IgD-negative memory B cell (primary cell): ENCODE results near the gene CHEK2. TPM values are rescaled to one million over a fixed set of nuclear protein-coding genes. Genes with fewer than 3 reads are reported as not detected.
"Not testable (repeated sequence)": the region's sequence is repeated elsewhere in the genome, so short reads cannot be mapped to it uniquely, and the experiment has no call there.

Experiments used
- H3K27ac Mint-ChIP-seq, 3 donors: one replicate each; pipeline ENCODE4 v1.8.0; 2020 to 2022; ENCODE audit warnings: mild to moderate bottlenecking in 3 of 3, mixed read lengths in 3 of 3, moderate library complexity in 1 of 3
- H3K27me3 Mint-ChIP-seq: one replicate; pipeline ENCODE4 v1.8.0; 2021; ENCODE audit warnings: mixed read lengths
- H3K36me3 Mint-ChIP-seq: one replicate; pipeline ENCODE4 v1.8.0; 2020; ENCODE audit warnings: mild to moderate bottlenecking, mixed read lengths
- H3K4me1 Mint-ChIP-seq, 3 donors: one replicate each; pipeline ENCODE4 v1.8.0; 2020 to 2022; ENCODE audit warnings: mixed read lengths in 3 of 3, mild to moderate bottlenecking in 1 of 3
- H3K4me3 Mint-ChIP-seq, 4 donors: one replicate each; pipeline ENCODE4 v1.8.0; 2020 to 2022; ENCODE audit warnings: mild to moderate bottlenecking in 4 of 4, mixed read lengths in 4 of 4, moderate library complexity in 3 of 4
- H3K9me3 Mint-ChIP-seq, 3 donors: one replicate each; pipeline ENCODE4 v1.8.0; 2020 to 2021; ENCODE audit warnings: mixed read lengths in 3 of 3, mild to moderate bottlenecking in 1 of 3
- polyA plus RNA-seq: library from polyadenylated mRNA; unstranded; fragments of 300-500 nt; fragmentation: Illumina TruSeq; gene quantifications from one replicate; pipeline ENCODE4 v1.2.3, GENCODE V29; 2021

CHEK2 gene
- polyA plus RNA-seq, 1 donor from 2014 or later = 19.4 TPM

- Mint-ChIP-seq H3K4me1 (peaks cover 13 to 17% (median 15%) of the 10 kb centered on the region in 3 donors), H3K4me3 (peak overlapping the region in 2 of 4 donors; percentile 61 to 69)
- not testable (repeated sequence) for H3K27ac Mint-ChIP-seq, H3K9me3 Mint-ChIP-seq, H3K36me3 Mint-ChIP-seq, H3K27me3 Mint-ChIP-seq
Observed at GRCh38 chr22:28762000-28762399, 20.4 kb upstream of the CHEK2 start.

- Mint-ChIP-seq H3K9me3 (no peaks in the 10 kb centered on the region), H3K4me3 (peak overlapping the region in 2 of 4 donors; percentile 56 to 61), H3K27me3 (no peaks in the 10 kb centered on the region), H3K27ac (no peak overlapping the region), H3K36me3 (peaks cover 5% of the 10 kb centered on the region), H3K4me1 (peaks cover 13 to 17% (median 17%) of the 10 kb centered on the region in 3 donors)
Observed at GRCh38 chr22:28761449-28761755, 19.8 kb upstream of the CHEK2 start.

GRCh38 chr22:28759861-28760560 is 18.4 kb upstream of the CHEK2 start:
- H3K27me3 Mint-ChIP-seq = no peaks in the 10 kb centered on the region
- H3K4me3 Mint-ChIP-seq = peak overlapping the region; percentile 72 to 89 (median 80)
- peak overlapping the region in 2 of 3 donors; percentile 34 to 90 for H3K27ac Mint-ChIP-seq
- H3K4me1 Mint-ChIP-seq = peaks cover 13 to 18% (median 17%) of the 10 kb centered on the region in 3 donors
- no peaks in the 10 kb centered on the region for H3K9me3 Mint-ChIP-seq
- H3K36me3 Mint-ChIP-seq = peaks cover 7% of the 10 kb centered on the region

- H3K4me3 Mint-ChIP-seq, H3K27me3 Mint-ChIP-seq, H3K4me1 Mint-ChIP-seq, H3K36me3 Mint-ChIP-seq, H3K9me3 Mint-ChIP-seq: not testable (repeated sequence)
- peak overlapping the region in 1 of 3 donors; percentile 46 for H3K27ac Mint-ChIP-seq
Observed at GRCh38 chr22:28754512-28754911, 12.9 kb upstream of the CHEK2 start.

- no peak overlapping the region for H3K27ac Mint-ChIP-seq
- H3K4me3 Mint-ChIP-seq = no peak overlapping the region
- H3K36me3 Mint-ChIP-seq = peaks cover 15% of the 10 kb centered on the region
- H3K9me3 Mint-ChIP-seq = no peaks in the 10 kb centered on the region
- H3K4me1 Mint-ChIP-seq = peaks cover 0 to 8% (median 6%) of the 10 kb centered on the region in 3 donors
- H3K27me3 Mint-ChIP-seq = no peaks in the 10 kb centered on the region
Observed at GRCh38 chr22:28750471-28750881, 8.9 kb upstream of the CHEK2 start.

GRCh38 chr22:28743852-28744251 is 2.2 kb upstream of the CHEK2 start:
- peaks cover 6% of the 10 kb centered on the region for H3K36me3 Mint-ChIP-seq
- H3K4me3 Mint-ChIP-seq = peak overlapping the region in 2 of 4 donors; percentile 74 to 95
- peaks cover 4 to 18% (median 12%) of the 10 kb centered on the region in 3 donors for H3K4me1 Mint-ChIP-seq
- peak overlapping the region in 1 of 3 donors; percentile 85 for H3K27ac Mint-ChIP-seq
- H3K9me3 Mint-ChIP-seq = no peaks in the 10 kb centered on the region
- no peaks in the 10 kb centered on the region for H3K27me3 Mint-ChIP-seq

- Mint-ChIP-seq H3K9me3 (no peaks in the 10 kb centered on the region), H3K27ac (peak overlapping the region; percentile 85 to 98 (median 93)), H3K36me3 (peaks cover 6% of the 10 kb centered on the region), H3K27me3 (no peaks in the 10 kb centered on the region), H3K4me1 (peaks cover 4 to 16% (median 12%) of the 10 kb centered on the region in 3 donors), H3K4me3 (peak overlapping the region; percentile 95 to 99 (median 96))
Observed at GRCh38 chr22:28742562-28742962, 942 bp upstream of the CHEK2 start.

GRCh38 chr22:28741200-28741784 is 328 bp downstream of the CHEK2 start:
- H3K36me3 Mint-ChIP-seq = peaks cover 4% of the 10 kb centered on the region
- no peaks in the 10 kb centered on the region for H3K9me3 Mint-ChIP-seq
- peak overlapping the region; percentile 95 to 99 (median 96) for H3K4me3 Mint-ChIP-seq
- H3K27ac Mint-ChIP-seq = peak overlapping the region; percentile 85 to 98 (median 93)
- peaks cover 4 to 18% (median 12%) of the 10 kb centered on the region in 3 donors for H3K4me1 Mint-ChIP-seq
- H3K27me3 Mint-ChIP-seq = no peaks in the 10 kb centered on the region

GRCh38 chr22:28738876-28739275 is 2.7 kb downstream of the CHEK2 start:
- peak overlapping the region in 1 of 4 donors; percentile 36 for H3K4me3 Mint-ChIP-seq

GRCh38 chr22:28737701-28738100 is 3.9 kb downstream of the CHEK2 start:
- peaks cover 4 to 11% (median 8%) of the 10 kb centered on the region in 3 donors for H3K4me1 Mint-ChIP-seq
- no peak overlapping the region for H3K27ac Mint-ChIP-seq
- H3K4me3 Mint-ChIP-seq = no peak overlapping the region
- H3K9me3 Mint-ChIP-seq = no peaks in the 10 kb centered on the region
- no peaks in the 10 kb centered on the region for H3K27me3 Mint-ChIP-seq
- H3K36me3 Mint-ChIP-seq = peaks cover 3% of the 10 kb centered on the region

More at GRCh38 chr22:28738876-28739275, 2.7 kb downstream of the CHEK2 start:
- H3K36me3 Mint-ChIP-seq, H3K9me3 Mint-ChIP-seq, H3K27ac Mint-ChIP-seq, H3K27me3 Mint-ChIP-seq: not testable (repeated sequence)
- peaks cover 4 to 18% (median 12%) of the 10 kb centered on the region in 3 donors for H3K4me1 Mint-ChIP-seq

- H3K4me1 Mint-ChIP-seq = peaks cover 0 to 6% (median 4%) of the 10 kb centered on the region in 3 donors
- H3K27ac Mint-ChIP-seq = no peak overlapping the region
- no peaks in the 10 kb centered on the region for H3K27me3 Mint-ChIP-seq
- peak overlapping the region in 1 of 4 donors; percentile 67 for H3K4me3 Mint-ChIP-seq
- no peaks in the 10 kb centered on the region for H3K9me3 Mint-ChIP-seq
- peaks cover 3% of the 10 kb centered on the region for H3K36me3 Mint-ChIP-seq
Observed at GRCh38 chr22:28736301-28737155, 5.1 kb downstream of the CHEK2 start.

- Mint-ChIP-seq H3K4me1 (peaks cover 0 to 5% (median 4%) of the 10 kb centered on the region in 3 donors), H3K27me3 (no peaks in the 10 kb centered on the region), H3K4me3 (no peak overlapping the region), H3K36me3 (peaks cover 3% of the 10 kb centered on the region), H3K9me3 (no peaks in the 10 kb centered on the region), H3K27ac (no peak overlapping the region)
Observed at GRCh38 chr22:28734393-28734792, 7.2 kb downstream of the CHEK2 start.

GRCh38 chr22:28730179-28730578 is 11.4 kb downstream of the CHEK2 start:
- Mint-ChIP-seq H3K27me3 (no peaks in the 10 kb centered on the region), H3K4me3 (no peak overlapping the region), H3K36me3 (peaks cover 22% of the 10 kb centered on the region), H3K4me1 (peaks cover 5 to 11% (median 7%) of the 10 kb centered on the region in 3 donors), H3K27ac (no peak overlapping the region), H3K9me3 (no peaks in the 10 kb centered on the region)

- peaks cover 24% of the 10 kb centered on the region for H3K36me3 Mint-ChIP-seq
- H3K4me3 Mint-ChIP-seq = peak overlapping the region in 1 of 4 donors; percentile 27
- H3K27me3 Mint-ChIP-seq = no peaks in the 10 kb centered on the region
- no peak overlapping the region for H3K27ac Mint-ChIP-seq
- peaks cover 5 to 11% (median 7%) of the 10 kb centered on the region in 3 donors for H3K4me1 Mint-ChIP-seq
- H3K9me3 Mint-ChIP-seq = no peaks in the 10 kb centered on the region
Observed at GRCh38 chr22:28728621-28729313, 12.9 kb downstream of the CHEK2 start.
